NCI-H1105 (cell line): ENCODE data around the gene CA10.

Experiments
- DNase-seq: peaks from one replicate; lab custom pipeline; 2025; lab: John Stamatoyannopoulos, UW

CA10 gene

GRCh38 chr17:51724043-51724580 is 434.4 kb downstream of the CA10 start:
- DNase-seq: no peak

DNA sequence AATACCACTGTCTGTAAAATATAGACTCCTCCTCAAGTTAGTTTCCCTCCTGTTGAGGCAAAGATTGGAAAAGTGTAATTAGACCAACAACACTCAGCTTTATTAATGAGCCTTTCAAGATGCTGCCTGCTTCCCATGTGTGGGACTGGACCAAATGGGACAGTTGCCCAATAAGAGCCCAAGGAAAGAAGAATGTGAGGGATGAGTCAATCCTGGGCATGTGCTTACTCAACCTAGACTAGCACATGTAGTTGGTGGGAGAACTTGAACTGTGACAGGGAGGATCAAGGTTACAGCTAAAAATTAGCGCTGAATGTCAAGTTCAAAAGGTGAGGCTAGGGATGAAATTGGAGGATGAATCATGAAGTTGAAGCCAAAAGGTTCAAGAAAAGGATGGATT is 435.5 kb downstream of the CA10 start:
- no peak for DNase-seq

DNA sequence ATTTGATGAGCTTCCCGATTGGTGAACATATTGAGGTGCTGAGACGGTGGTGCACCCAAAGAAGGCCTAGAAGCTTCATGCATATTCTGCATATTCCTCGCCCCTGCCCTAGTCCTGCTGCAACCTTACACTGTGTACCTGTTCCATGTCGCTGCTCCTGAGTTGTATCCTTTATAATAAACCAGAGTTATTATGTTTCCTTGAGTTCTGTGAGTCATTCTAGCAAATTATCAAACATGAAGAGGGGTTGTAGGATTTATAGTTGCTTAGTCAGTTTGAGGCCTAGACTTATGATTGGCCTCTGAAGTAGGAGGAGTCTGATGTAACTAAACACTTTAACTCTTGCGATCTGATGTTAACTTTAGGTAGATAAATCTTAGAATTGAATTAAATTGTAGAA is 436.8 kb downstream of the CA10 start:
- DNase-seq: no peak

DNA sequence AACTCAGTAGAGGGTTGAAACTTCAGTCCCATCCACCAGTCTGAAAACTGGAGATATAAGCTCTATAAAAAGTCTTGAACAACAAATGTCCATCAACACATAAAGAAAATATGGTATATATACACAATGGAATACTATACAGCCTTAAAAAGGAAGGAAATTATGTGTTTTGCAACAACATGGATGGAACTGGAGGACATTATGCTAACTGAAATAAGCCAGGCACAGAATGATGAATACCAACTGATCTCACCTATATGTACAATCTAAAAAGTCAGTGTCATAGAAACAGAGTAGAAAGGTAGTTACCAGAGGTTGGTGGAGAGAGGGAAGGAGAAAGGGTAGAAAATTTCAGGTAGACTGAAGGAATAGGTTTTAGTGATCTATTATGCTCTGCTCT is 438.1 kb downstream of the CA10 start:
- DNase-seq: no peak

DNA sequence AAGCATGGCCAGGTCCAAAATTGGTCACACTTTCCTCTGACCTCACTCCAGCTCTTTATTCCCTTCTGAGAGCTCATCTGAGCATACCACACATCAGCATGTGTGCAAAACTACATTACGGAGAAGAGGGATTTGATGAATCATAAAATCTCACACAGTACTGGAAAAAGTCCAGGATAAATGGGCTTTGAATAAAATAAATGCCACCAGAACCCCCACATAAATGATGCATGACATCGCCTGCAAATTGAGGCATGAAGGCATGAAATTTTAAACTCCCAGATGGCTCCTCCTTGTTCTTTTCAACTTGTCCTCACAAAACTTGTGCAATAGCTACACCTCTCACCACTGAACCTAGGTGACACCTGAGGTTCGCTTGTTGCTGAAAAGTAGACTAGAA is 439.5 kb downstream of the CA10 start:
- no peak for DNase-seq

GRCh38 chr17:51711581-51711980 is 446.9 kb downstream of the CA10 start:
- DNase-seq: no peak

DNA sequence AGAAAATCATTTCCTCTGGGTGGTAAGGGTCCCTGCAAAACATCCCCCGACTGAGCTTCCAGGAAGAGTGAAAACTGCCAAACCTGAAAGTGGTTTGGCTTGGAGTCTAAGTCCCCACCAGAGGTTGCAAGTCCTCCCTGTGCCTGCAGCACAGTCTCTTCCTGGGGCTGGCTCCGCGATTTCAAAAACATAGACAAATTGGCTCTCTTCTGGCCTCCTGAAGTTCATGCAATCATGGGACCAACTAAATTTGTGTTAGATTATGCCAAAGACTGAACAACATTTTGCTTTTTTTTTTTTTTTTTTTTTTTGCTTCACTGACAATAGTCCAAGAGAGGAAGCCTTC is 447.9 kb downstream of the CA10 start:
- no peak for DNase-seq

DNA sequence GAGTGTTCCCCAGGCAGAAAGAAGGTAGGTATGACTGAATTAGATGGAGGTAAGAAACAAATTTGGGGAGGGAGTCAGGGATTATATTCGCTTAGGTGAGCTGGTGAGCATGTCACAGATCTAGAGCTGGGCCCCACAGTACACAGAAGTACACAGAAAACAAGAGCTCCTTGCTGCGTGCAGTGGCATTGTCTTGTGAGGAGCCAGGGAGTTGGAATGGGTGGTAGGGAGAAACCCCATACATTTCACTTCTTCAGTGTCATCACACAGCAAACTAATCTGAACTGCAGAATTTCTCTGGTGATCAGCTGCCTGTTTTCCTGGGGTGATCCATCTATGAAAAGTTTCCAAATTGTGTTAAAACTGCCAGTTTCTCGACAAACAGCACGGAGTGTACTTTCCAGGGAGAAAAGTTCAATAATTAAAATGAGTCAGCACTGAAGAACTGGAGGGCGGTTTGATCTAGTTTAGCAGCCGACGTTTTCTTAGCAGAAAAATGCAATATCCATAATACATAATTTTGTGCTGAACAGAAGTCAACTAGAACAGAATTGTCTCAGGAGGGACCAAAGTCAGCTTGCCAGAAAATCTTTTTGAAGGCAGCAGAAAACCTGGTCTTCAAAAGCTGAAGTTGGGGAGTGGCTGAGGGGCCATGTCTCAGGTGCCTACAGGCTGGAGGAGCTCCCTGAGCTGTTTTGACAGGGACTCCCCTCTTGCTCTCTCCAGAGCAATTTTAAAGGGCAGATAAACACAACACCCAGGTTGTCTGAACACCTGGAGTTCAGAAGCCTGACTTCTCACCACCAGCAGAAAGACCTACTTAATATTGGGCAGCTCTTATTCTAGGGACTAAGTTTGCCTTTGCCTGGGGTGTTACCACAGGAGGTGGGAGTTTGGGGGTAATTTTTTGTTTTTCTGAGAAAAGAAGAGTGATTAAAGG is 448.6 kb downstream of the CA10 start:
- DNase-seq: no peak

- DNase-seq: no peak
These were observed 451.3 kb downstream of the CA10 start for GRCh38 chr17:51707216-51707615.

DNA sequence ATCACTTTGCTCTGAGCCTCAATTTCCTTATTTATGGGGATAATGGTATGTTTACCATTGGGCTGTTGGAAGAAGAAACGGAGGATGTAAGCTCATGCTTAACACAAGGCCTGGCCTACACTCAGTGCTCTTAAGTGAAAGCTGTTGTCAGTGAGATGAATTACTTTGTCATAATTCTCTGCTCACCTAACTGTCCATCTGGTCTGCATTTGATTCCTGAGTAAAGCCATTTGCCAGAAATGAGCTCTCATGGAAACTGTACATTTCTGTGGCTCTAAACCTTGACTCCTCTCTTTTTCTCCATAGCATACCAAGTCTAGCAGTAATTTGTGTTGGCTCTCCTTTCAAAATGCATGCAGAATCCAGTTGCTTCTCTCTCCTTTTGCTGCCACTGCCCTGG is 452.4 kb downstream of the CA10 start:
- DNase-seq: no peak

- no peak for DNase-seq
These were observed 454.9 kb downstream of the CA10 start for GRCh38 chr17:51703361-51704341.

GRCh38 chr17:51702963-51703360 is 455.6 kb downstream of the CA10 start:
- no peak for DNase-seq

DNA sequence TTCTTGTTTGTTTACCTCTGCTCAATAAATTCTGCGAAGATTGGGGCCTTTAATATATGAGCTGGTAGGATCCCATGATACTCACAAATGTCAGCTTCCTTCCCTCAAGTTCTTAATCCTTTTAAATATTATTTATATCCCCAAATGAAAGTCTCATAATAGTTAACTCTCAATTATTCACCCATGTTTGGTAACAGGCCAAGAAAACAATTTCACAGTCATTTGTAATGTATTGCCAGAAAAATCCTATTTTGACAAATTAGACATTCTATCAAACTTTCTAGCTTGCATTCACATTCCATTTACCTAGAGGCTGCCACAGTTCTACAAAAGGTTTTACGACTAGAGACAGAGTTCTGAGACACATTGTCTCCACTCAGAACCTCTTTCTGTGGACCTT is 457.0 kb downstream of the CA10 start:
- no peak for DNase-seq

DNA sequence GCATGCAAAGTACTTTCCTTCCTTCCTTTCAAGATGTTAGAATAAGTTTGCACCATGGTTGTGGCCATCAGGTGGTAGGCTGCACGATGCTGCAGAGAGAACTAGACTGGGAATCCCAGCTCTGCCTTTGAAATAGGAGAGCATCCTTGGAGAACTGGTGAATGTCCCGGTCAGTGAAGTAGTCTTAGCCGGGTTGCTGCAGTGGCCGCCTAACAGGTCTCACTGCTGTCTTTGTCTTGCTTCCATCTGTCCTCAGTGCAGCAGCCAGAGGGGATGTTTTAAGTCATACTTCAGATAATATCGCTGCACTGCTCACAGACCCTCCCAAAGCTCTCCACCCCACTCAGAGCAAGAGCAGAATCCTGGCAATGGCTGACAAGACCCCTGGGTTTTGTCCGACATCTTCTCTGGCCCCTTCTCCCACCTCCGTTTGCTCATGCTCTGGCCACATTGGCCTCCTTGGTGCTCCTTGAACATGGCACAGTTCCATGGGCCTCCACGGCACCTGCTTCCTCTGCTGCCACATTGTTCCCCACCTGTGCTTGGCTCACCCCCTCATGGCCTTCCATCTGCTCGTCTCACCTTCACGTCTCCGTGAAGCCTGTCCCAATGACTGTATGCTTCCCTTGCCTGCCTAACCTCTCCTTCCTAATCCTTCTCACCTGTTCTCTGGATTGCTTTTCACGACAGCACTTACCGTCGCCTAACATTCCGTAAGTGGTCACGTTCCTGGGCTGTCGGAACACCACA is 458.3 kb downstream of the CA10 start:
- no peak for DNase-seq

DNA sequence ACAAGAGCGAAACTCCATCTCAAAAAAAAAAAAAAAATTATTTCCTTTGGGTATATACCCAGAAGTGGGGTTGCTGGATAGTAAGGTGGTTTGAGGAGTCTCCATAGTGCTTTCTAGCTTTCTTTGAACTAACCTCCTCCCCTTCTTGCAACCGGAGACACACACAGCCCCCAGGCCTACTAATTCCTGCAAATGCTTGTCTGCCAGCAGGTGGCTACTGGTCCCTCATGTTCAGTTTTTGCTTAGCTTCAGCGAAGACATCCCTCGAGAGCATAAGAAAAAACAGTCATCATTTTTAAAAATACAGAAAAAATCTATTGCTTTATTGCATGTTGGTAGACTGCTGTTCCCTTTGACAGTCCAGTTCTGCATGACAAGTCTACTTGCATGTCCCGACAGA is 459.2 kb downstream of the CA10 start:
- no peak for DNase-seq

GRCh38 chr17:51692917-51693316 is 465.6 kb downstream of the CA10 start:
- DNase-seq: no peak

DNA sequence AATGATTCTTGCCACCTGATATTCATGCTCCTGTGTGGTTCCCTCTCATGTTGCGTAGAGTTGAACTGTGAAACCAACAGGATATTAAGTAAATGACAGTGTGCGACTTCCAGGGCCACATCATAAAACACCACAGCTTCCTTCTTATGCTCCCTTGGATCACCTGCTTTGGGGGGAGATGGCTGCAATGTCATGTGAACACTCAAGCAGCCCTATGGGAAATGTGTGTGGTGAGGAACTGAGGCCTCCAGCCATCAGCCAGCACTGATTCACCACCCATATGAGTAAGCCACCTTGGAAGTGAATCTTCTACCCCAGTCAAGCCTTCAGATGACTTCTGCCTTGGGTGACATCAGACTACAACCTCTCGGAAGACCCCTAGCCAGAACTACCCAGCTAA is 470.6 kb downstream of the CA10 start:
- DNase-seq: no peak

DNA sequence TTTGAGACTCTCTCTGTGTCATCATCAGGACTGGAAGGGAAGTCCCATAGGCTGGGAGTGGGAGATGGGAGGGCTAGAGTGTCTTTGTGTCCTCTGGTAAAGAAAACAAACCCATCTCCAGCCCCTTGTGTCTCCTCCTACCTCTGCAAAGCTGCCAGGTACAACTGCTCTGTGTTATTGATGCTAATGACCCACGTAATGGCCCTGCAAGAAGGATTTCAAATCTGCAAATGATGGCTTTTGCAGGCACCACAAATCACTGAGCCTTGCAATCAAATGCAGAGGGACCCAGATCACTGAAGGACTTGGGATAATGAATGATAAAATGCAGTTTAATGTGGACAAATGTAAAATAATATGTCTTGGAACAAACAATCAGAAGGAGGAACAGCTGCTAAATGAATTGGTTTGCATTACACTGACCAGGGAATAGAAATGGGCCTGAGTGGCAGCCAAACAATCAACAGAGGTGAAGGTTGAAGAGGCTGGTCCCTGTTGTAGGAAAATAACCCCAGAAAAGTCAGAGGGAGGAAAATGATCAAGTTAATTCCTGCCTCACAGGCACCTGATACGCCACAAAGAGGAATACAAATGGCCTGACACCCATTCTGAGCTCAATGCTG is 473.1 kb downstream of the CA10 start:
- no peak for DNase-seq

GRCh38 chr17:51684214-51684613 is 474.3 kb downstream of the CA10 start:
- DNase-seq: no peak

GRCh38 chr17:51683291-51683690 is 475.2 kb downstream of the CA10 start:
- no peak for DNase-seq

- DNase-seq: no peak
These were observed 476.4 kb downstream of the CA10 start for GRCh38 chr17:51682115-51682514.

DNA sequence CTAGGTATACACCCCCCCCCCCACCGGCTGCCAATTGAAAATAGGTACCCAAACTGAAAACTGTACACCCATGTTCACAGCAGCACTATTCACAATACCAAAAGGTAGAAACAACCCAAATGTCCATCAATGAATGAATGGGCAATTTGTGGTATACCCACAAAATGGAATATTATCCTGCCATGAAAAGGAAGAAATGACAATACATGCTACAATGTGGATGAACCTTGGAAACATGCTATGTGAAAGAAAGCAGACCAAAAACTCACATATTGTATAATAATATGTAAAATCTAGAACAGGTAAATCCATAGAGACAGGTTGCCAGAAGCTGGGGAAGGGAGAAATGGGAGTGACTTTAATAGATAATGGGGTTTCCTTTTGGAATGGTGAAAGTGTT is 480.6 kb downstream of the CA10 start:
- DNase-seq: no peak
